BLaER1 treated with 17β-estradiol and CSF1 and Interleukin-3, amounts not matched to agents 10 nM and 100 nM (cell line): ENCODE data around the gene CDH4.

Experiments used
- H3K27ac ChIP-seq, 11 experiments: shearing (Covaris generic); formaldehyde crosslinking; 2 replicates each; pipeline ENCODE4 v1.8.1; 2022
- H3K27me3 ChIP-seq, 11 experiments: shearing (Covaris generic); formaldehyde crosslinking; 2 replicates each; pipeline ENCODE4 v1.8.1; 2022
- H3K36me3 ChIP-seq, 11 experiments: shearing (Covaris generic); formaldehyde crosslinking; 2 replicates each; pipeline ENCODE4 v1.8.1; 2022
- H3K4me1 ChIP-seq, 10 experiments: shearing (Covaris generic); formaldehyde crosslinking; 2 replicates each; pipeline ENCODE4 v1.8.1; 2022
- H3K4me2 ChIP-seq, 11 experiments: shearing (Covaris generic); formaldehyde crosslinking; 2 replicates each; pipeline ENCODE4 v1.8.1; 2022
- H3K4me3 ChIP-seq, 10 experiments: shearing (Covaris generic); formaldehyde crosslinking; 2 replicates each; pipeline ENCODE4 v1.8.1; 2022
- H3K9ac ChIP-seq, 11 experiments: shearing (Covaris generic); formaldehyde crosslinking; 2 replicates each; pipeline ENCODE4 v1.8.1; 2022
- H3K9me3 ChIP-seq, 11 experiments: shearing (Covaris generic); formaldehyde crosslinking; replicated peaks in 1 of 11; 2 replicates each; pipeline ENCODE4 v1.8.1; 2022
- H4K20me1 ChIP-seq, 11 experiments: shearing (Covaris generic); formaldehyde crosslinking; 2 replicates each; pipeline ENCODE4 v1.8.1; 2022
- Cebpa-rat ChIP-seq, 11 experiments: shearing (Covaris generic); IDR thresholded peaks; 2 replicates each; pipeline ENCODE4 v1.8.1; 2022

The CDH4 gene

DNA sequence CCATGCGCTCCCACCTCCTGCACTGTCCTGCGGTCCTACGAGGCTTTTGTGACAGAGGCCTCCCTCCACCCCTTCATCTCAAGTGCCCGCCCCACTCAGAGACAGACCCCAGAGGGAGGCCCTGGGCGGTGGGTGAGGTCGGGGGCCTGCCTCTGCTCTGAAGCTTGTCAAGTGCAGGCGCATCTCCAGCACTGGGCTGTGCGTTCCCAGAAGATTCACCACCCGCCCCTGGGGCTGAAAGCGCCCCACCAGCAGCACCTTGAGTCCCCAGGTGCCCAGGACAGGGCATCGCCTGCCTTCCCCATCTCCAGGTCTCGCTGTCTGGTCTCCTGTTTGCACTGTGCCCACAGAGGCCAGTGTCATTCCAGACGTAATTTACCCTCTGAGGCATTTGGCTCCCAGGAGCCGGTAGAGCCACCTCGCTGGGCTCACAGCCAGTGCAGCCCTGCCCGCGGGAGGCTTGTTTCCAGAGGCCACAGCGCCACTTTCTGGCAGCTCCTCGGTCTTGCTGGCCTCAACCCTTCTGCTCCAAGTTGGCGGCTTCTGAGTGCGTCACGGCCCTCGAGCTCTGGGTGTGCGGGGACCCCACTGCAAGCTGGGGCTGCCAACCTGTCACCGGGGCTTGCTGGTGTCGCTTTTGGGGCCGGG is 622.5 kb downstream of the CDH4 start:
- Histone ChIP-seq H3K4me2 (no peak overlapping the region), H3K36me3 (no peaks in the 10 kb centered on the region), H3K4me1 (peaks cover 0 to 25% (median 11%) of the 10 kb centered on the region in 10 experiments; a peak in 12 of 20 replicates), H4K20me1 (peaks cover 0 to 13% (median 0%) of the 10 kb centered on the region in 11 experiments; a peak in 4 of 22 replicates), H3K9me3 (peaks cover 0 to 7% (median 0%) of the 10 kb centered on the region in 11 experiments; a peak in 1 of 22 replicates), H3K27me3 (no peaks in the 10 kb centered on the region), H3K4me3 (no peak overlapping the region), H3K27ac (no peak overlapping the region), H3K9ac (no peak overlapping the region)
- TF ChIP-seq Cebpa-rat (IDR thresholded peaks at IDR 0.05) = no peak

DNA sequence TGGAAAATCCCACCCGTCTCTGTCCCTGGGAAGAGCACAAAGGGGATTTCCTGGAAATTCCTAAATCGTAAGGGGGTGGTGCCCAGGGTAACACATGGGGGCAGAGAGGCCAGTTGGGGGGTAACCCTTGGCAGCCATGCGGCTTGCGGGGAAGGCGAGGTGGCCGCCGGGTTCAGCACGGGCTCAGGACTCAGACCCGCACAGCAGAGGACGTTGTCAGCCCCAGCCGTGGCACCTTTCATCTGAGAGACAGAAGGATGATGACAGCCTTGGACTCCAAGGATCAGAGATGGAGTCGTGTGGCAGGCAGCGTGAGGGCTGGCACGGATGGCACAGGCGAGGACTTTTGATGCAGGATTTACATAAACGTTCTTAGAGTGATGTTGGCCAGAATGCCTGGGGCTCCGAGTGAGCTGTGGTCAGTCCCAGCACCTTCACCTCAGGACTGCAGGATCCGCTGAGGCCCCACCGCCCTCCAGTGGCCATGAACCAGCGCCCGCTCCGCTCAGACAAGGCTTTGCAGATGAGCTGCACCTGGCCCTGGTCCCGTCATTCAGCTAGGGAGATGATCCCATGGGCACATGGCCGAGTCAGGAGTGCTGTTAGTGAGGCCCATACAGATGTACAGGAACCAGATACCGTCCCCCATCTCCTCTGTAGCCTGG is 623.3 kb downstream of the CDH4 start:
- H3K4me3 ChIP-seq = no peak overlapping the region
- no peak overlapping the region for H3K9ac ChIP-seq
- H3K36me3 ChIP-seq = no peaks in the 10 kb centered on the region
- no peaks in the 10 kb centered on the region for H3K27me3 ChIP-seq
- H3K4me2 ChIP-seq = no peak overlapping the region
- H3K9me3 ChIP-seq = peaks cover 0 to 7% (median 0%) of the 10 kb centered on the region in 11 experiments; a peak in 1 of 22 replicates
- TF ChIP-seq Cebpa-rat (IDR thresholded peaks at IDR 0.05) = no peak
- peaks cover 0 to 22% (median 12%) of the 10 kb centered on the region in 10 experiments; a peak in 12 of 20 replicates for H3K4me1 ChIP-seq
- H3K27ac ChIP-seq = no peak overlapping the region
- H4K20me1 ChIP-seq = peaks cover 0 to 13% (median 0%) of the 10 kb centered on the region in 11 experiments; a peak in 3 of 22 replicates

DNA sequence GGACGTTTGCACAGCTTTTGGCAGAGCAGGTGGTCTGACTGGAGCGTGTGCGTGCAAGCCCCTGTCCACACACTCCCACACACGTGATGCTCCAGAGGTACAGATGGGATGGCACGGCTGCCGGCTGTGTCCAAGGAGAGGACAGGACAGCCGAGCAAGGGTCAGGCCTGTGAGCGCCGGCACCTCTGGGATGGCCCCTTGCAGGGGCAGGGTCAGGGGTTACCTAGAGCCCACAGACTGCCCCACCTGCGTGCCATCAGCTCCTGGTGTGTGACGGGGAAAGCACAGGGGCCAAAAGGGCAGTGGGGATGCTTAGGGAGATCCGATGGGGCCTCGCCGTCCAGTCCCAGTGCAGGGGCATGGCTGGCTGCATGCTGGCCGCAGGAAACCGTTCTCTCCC is 623.9 kb downstream of the CDH4 start:
- Histone ChIP-seq H3K36me3 (no peaks in the 10 kb centered on the region), H3K4me1 (peaks cover under 1 to 22% (median 11%) of the 10 kb centered on the region in 10 experiments; a peak in 12 of 20 replicates), H4K20me1 (peaks cover 0 to 13% (median 0%) of the 10 kb centered on the region in 11 experiments; a peak in 3 of 22 replicates), H3K27ac (no peak overlapping the region), H3K27me3 (no peaks in the 10 kb centered on the region), H3K4me2 (no peak overlapping the region), H3K9me3 (peaks cover 0 to 7% (median 0%) of the 10 kb centered on the region in 11 experiments; a peak in 1 of 22 replicates), H3K4me3 (no peak overlapping the region), H3K9ac (no peak overlapping the region)
- TF ChIP-seq Cebpa-rat (IDR thresholded peaks at IDR 0.05) = no peak

DNA sequence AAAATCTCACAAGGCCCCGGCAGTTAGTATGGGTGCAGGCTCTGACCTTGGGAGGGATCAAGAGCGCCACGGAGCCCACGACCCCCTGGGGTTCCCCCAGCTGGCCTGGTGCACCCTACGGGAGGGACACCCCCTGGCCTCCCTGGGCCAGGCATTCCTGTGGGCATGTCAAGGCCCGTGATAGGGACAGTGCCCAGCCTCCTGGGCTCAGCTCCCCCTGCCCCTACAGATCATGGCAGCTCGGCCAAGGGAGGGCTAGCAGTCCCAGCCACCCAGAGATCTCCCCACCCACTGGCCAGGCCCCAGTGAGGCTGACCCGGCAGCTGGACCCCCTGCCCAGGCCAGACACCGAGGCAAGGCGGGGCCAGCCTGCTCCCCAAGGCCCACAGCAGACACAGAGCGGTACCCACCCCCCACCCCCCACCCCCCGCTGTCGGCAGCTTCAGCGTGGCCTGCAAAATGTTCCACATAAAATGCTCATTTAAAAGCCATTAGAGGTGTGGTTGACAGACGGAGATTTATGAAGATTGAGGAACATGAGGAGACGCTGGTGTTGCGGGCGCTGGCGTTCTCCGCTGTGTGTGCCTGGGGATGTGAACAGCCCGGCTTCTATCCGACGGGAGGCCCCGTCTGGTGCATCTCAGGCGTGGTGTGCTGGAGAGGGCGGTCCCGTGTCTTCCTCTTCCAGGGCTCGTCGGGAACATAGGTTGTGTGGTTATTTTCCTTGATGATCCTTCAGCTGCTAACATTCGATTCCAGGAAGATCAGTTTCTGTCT is 625.1 kb downstream of the CDH4 start:
- Histone ChIP-seq H3K9me3 (no peaks in the 10 kb centered on the region), H4K20me1 (peaks cover 0 to 23% (median 0%) of the 10 kb centered on the region in 11 experiments; a peak in 3 of 22 replicates), H3K9ac (no peak overlapping the region), H3K4me3 (no peak overlapping the region), H3K4me1 (peaks cover 12 to 26% (median 22%) of the 10 kb centered on the region in 10 experiments), H3K4me2 (no peak overlapping the region), H3K27me3 (peaks cover 0 to 8% (median 0%) of the 10 kb centered on the region in 11 experiments; a peak in 3 of 22 replicates), H3K36me3 (no peaks in the 10 kb centered on the region), H3K27ac (no peak overlapping the region)
- TF ChIP-seq Cebpa-rat (IDR thresholded peaks at IDR 0.05) = no peak

DNA sequence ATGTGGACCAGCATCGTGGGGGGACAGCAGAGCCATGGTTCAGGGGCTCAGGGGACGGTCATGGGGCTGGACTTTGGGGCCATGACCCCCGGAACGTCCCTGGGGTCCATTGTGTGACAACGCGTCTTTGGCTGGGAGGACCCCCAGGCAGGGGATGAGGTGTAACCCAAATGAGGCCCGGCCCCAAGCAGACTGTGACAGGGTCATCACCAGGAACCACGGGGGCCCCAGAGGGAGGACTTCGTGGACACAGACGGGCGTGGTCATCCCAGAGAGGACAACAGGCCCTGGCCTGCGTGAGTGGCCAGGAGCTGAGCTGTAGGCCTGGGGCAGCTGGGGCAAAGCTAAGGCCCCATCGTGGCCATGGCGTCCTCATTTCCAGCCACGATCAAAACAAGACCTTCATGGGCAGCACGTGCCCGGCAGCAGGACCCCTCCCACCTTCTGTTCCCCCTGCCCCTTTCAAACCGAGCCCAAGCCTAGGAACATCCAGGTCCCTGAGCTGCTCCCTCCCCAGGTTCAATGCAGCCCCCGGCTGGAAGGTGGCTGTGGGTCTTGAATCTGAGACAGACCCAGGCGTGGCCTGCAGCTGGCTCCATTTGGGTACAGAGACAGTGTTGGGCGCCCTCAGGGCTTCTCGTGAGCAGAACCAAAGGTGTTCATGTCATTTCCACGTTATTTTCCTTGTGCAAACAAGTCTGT is 625.9 kb downstream of the CDH4 start:
- peaks cover 0 to 15% (median 0%) of the 10 kb centered on the region in 11 experiments; a peak in 3 of 22 replicates for H4K20me1 ChIP-seq
- H3K4me2 ChIP-seq = peak overlapping the region in 2 of 11 experiments; percentile 59 to 62; a peak in 1 of 22 replicates
- peaks cover 20 to 33% (median 30%) of the 10 kb centered on the region in 10 experiments for H3K4me1 ChIP-seq
- no peaks in the 10 kb centered on the region for H3K36me3 ChIP-seq
- no peak overlapping the region for H3K9ac ChIP-seq
- peaks cover 0 to 15% (median 0%) of the 10 kb centered on the region in 11 experiments; a peak in 4 of 22 replicates for H3K27me3 ChIP-seq
- H3K27ac ChIP-seq = no peak overlapping the region
- H3K9me3 ChIP-seq = no peaks in the 10 kb centered on the region
- no peak for TF ChIP-seq Cebpa-rat (IDR thresholded peaks at IDR 0.05)
- H3K4me3 ChIP-seq = no peak overlapping the region

DNA sequence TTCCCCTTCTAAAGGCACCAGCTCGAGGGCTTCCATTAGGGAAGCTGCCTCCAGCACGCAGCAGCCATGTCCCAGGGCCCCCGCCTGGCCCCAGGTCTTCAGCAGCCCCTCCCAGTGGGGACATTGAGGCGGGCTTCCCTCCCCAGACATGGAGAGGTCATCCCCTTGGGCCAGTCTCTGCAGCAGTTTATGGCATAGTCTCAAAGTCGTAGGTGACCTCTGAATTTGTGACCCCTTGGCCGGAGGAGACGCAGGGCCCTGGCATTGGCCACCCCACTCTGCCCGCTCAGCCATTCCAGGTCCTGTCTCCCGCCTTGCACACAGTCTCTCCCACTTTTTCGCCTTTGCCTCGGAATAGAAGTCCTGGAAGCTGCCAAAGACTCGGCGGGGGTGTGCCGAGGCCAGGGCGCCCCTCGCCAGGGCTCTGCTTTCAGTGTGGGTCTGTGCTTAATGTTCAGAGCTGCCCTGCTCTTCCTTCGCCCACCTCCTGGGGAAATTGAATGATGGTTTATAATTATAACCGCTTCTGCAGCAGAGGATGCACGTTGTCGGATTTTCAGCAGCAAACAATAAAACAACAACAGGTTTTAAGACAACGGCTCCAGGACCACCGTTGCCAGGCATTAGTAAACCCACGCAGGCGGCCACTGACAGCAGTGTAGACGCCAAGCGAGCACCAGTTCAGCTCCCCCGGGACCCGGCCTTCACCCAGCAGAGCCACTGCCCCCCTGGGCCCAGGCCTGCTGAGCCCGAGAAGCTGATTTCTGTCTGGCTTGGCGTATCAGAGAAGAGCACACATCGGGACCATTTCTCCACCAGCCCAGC is 626.6 kb downstream of the CDH4 start:
- H4K20me1 ChIP-seq = peaks cover 0 to 10% (median 0%) of the 10 kb centered on the region in 11 experiments; a peak in 4 of 22 replicates
- H3K27me3 ChIP-seq = peaks cover 0 to 23% (median 0%) of the 10 kb centered on the region in 11 experiments; a peak in 6 of 22 replicates
- peak overlapping the region in 7 of 11 experiments; percentile 21 to 62 (median 33); a peak in 11 of 22 replicates for H3K4me2 ChIP-seq

DNA sequence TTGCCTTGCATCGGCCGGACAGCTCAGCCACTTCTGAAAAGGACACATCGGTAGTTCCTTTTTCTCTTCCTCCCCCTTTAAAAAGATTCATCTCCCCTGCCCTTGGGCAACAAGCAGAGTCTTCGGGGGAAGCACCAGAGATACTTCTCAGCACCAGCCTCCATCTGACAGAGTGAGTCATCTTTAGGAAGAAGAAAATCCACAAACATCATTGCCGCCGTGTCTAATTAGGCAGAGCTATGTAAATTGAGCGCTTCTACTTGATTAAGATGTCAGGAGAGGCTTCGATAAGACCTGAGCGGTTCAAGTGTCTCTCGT is 627.2 kb downstream of the CDH4 start:
- Histone ChIP-seq H4K20me1 (peaks cover 0 to 12% (median 0%) of the 10 kb centered on the region in 11 experiments; a peak in 4 of 22 replicates), H3K9me3 (no peaks in the 10 kb centered on the region), H3K9ac (peak overlapping the region in 1 of 11 experiments; percentile 33; a peak in 3 of 22 replicates), H3K4me2 (peak overlapping the region in 7 of 11 experiments; percentile 21 to 62 (median 33); a peak in 10 of 22 replicates), H3K36me3 (no peaks in the 10 kb centered on the region), H3K27me3 (peaks cover 0 to 29% (median 0%) of the 10 kb centered on the region in 11 experiments; a peak in 6 of 22 replicates), H3K4me1 (peaks cover 33 to 47% (median 42%) of the 10 kb centered on the region in 10 experiments), H3K4me3 (no peak overlapping the region), H3K27ac (no peak overlapping the region)
- no peak for TF ChIP-seq Cebpa-rat (IDR thresholded peaks at IDR 0.05)

More for the DNA sequence above, 626.6 kb downstream of the CDH4 start:
- no peak for TF ChIP-seq Cebpa-rat (IDR thresholded peaks at IDR 0.05)
- peaks cover 28 to 41% (median 36%) of the 10 kb centered on the region in 10 experiments for H3K4me1 ChIP-seq
- H3K27ac ChIP-seq = no peak overlapping the region
- H3K9ac ChIP-seq = peak overlapping the region in 1 of 11 experiments; percentile 33; a peak in 3 of 22 replicates
- no peaks in the 10 kb centered on the region for H3K36me3 ChIP-seq
- H3K9me3 ChIP-seq = no peaks in the 10 kb centered on the region
- no peak overlapping the region for H3K4me3 ChIP-seq
